Keratinocyte (primary cell): ENCODE measurements around the gene KCNF1.

ENCODE experiments used
- CTCF ChIP-seq, 3 experiments: IDR thresholded peaks in 1 of 3; conservative IDR thresholded peaks in 1 of 3; optimal IDR thresholded peaks in 1 of 3; 2 replicates in 2 of 3; 3 replicates in 1 of 3; pipeline versions ENCODE3 to v1.5.1; 2011; ENCODE audit warnings: low read length in 3 of 3, mild to moderate bottlenecking in 3 of 3, moderate library complexity in 2 of 3, control low read depth in 1 of 3, inconsistent platforms in 1 of 3; ENCODE audit not compliant: insufficient read depth in 2 of 3; ENCODE audit errors: extremely low read depth in 1 of 3
- EZH2 ChIP-seq: IDR thresholded peaks from one replicate; pipeline ENCODE4 v1.6.1; 2012; ENCODE audit warnings: inconsistent platforms, mild to moderate bottlenecking, low read length, moderate library complexity

- TF ChIP-seq CTCF (optimal IDR thresholded peaks at IDR 0.05 in 1 of 3, IDR thresholded peaks at IDR 0.05 in 1 of 3, conservative IDR thresholded peaks at IDR 0.05 in 1 of 3; ENCODE audit: extremely low read depth in 1 of 3, insufficient read depth in 2 of 3, low read length in 3 of 3) (no peak), EZH2 (no peak)
Observed at GRCh38 chr2:10935953-10936942, 24.5 kb downstream of the KCNF1 start.
